ENCODE measurements around the gene MACROD2. TPM values are rescaled to one million over a fixed set of nuclear protein-coding genes. Genes with fewer than 3 reads are reported as not detected.
"Not testable (repeated sequence)": the region's sequence is repeated elsewhere in the genome, so short reads cannot be mapped to it uniquely, and the experiment has no call there.

MACROD2 gene
- polyA plus RNA-seq, 3 donors: 12.8 to 13.4 (median 13.2) TPM

- DNase-seq: no peak
Measured at GRCh38 chr20:14178528-14178927, 183.2 kb downstream of the MACROD2 start.

- DNase-seq: no peak
Measured at GRCh38 chr20:14178952-14179351, 183.6 kb downstream of the MACROD2 start.

- DNase-seq: peak; percentile 48
Measured at GRCh38 chr20:14189794-14190402, 194.6 kb downstream of the MACROD2 start.

- no peak for DNase-seq
Measured at GRCh38 chr20:14191559-14191958, 196.2 kb downstream of the MACROD2 start.

GRCh38 chr20:14193443-14193842, 198.1 kb downstream of the MACROD2 start:
- no peak for DNase-seq

GRCh38 chr20:14193885-14194284, 198.6 kb downstream of the MACROD2 start:
- no peak for DNase-seq

GRCh38 chr20:14197097-14197496, 201.8 kb downstream of the MACROD2 start:
- DNase-seq: no peak

- DNase-seq: no peak
Measured at GRCh38 chr20:14198416-14198815, 203.1 kb downstream of the MACROD2 start.

GRCh38 chr20:14199111-14199510, 203.8 kb downstream of the MACROD2 start:
- DNase-seq: peak; percentile 5

GRCh38 chr20:14203657-14204056, 208.3 kb downstream of the MACROD2 start:
- no peak for DNase-seq

GRCh38 chr20:14207591-14207990, 212.3 kb downstream of the MACROD2 start:
- DNase-seq: no peak

GRCh38 chr20:14208956-14209355, 213.6 kb downstream of the MACROD2 start:
- DNase-seq: no peak

GRCh38 chr20:14210146-14210545, 214.8 kb downstream of the MACROD2 start:
- no peak for DNase-seq

- no peak for DNase-seq
Measured at GRCh38 chr20:14214046-14214445, 218.7 kb downstream of the MACROD2 start.

GRCh38 chr20:14215880-14216279, 220.6 kb downstream of the MACROD2 start:
- DNase-seq: not testable (repeated sequence)

- DNase-seq: no peak
Measured at GRCh38 chr20:14219801-14220461, 224.6 kb downstream of the MACROD2 start.

- DNase-seq: no peak
Measured at GRCh38 chr20:14220986-14221385, 225.7 kb downstream of the MACROD2 start.

- no peak for DNase-seq
Measured at GRCh38 chr20:14223806-14224205, 228.5 kb downstream of the MACROD2 start.

- DNase-seq: not testable (repeated sequence)
Measured at GRCh38 chr20:14226051-14227049, 231.0 kb downstream of the MACROD2 start.

- no peak for DNase-seq
Measured at GRCh38 chr20:14232650-14233049, 237.3 kb downstream of the MACROD2 start.

GRCh38 chr20:14234666-14235295, 239.5 kb downstream of the MACROD2 start:
- no peak for DNase-seq

- no peak for DNase-seq
Measured at GRCh38 chr20:14235355-14235754, 240.0 kb downstream of the MACROD2 start.

Measured in renal pelvis (tissue), 4 donors.